HepG2 (cell line): ENCODE data around the gene CYP2U1. TPM values are rescaled to one million over a fixed set of nuclear protein-coding genes. Genes with fewer than 3 reads are reported as not detected.
A peak's percentile ranks its signal among the peaks of the same experiment; 100 is the strongest.

Source experiments
- ATAC-seq: fragments of 200-7000 bp; cut with Tn5 transposase; 3 replicates; pipeline ENCODE4 v1.9.1; 2020; ENCODE audit warnings: mild to moderate bottlenecking, moderate library complexity
- BruUV-seq: library from RNA; stranded (reverse); fragments of 400-500 nt; replicated peaks from 2 replicates; lab custom pipeline; 2021; lab: Mats Ljungman, UMichigan
- CTCF ChIA-PET: fragments of 300-600 bp; formaldehyde crosslinking; extraction: SDS; loops from one replicate; lab custom pipeline; 2021; ENCODE audit warnings: low total read pairs, inconsistent platforms, low intra/inter-chr PET ratio; lab: Yijun Ruan, JAX
- POLR2A ChIA-PET: fragments of 350-600 bp; sonication (Branson Sonifier 250); formaldehyde crosslinking; loops from one replicate; lab custom pipeline; 2020; ENCODE audit warnings: antibody characterized with exemption, inconsistent platforms; lab: Yijun Ruan, JAX
- DNase-seq: peaks from one replicate; pipeline ENCODE4 v3.0.0-alpha.2; 2015; ENCODE audit warnings: low spot score
- FAIRE-seq: peaks from 3 replicates; lab custom pipeline; 2011; peaks lifted over from hg19 to GRCh38; lab: Jason Lieb, UNC
- H2AFZ ChIP-seq: one replicate; pipeline ENCODE4 v1.6.1; 2011; ENCODE audit warnings: low read length, inconsistent platforms
- H3K27ac ChIP-seq: fragments of 300-600 bp; 3 replicates; pipeline ENCODE4 v1.8.0; 2011; ENCODE audit warnings: mixed run types, mild to moderate bottlenecking, mixed read lengths, low read length, inconsistent platforms; ENCODE audit not compliant: insufficient read depth; ENCODE audit errors: extremely low read length
- H3K27me3 ChIP-seq, 2 experiments: fragments of 200-600 bp in 1 of 2; 2 replicates in 1 of 2; 3 replicates in 1 of 2; pipeline versions ENCODE4 v1.6.0 to v1.8.0; 2011; ENCODE audit warnings: low read length in 2 of 2, mild to moderate bottlenecking in 2 of 2, moderate library complexity in 2 of 2, inconsistent platforms in 1 of 2; ENCODE audit not compliant: insufficient read depth in 2 of 2, control insufficient read depth in 1 of 2
- H3K36me3 ChIP-seq, 2 experiments: fragments of 200-600 bp in 1 of 2; replicated peaks in 1 of 2; 2 replicates in 1 of 2; 3 replicates in 1 of 2; pipeline versions ENCODE4 v1.5.1 to v1.8.0; 2011; ENCODE audit warnings: low read length in 2 of 2, inconsistent platforms in 1 of 2; ENCODE audit not compliant: insufficient read depth in 2 of 2, control insufficient read depth in 1 of 2
- H3K4me1 ChIP-seq: 2 replicates; pipeline ENCODE4 v1.5.1; 2012; ENCODE audit warnings: low read length, inconsistent platforms; ENCODE audit not compliant: insufficient read depth
- H3K4me2 ChIP-seq: 2 replicates; pipeline ENCODE4 v1.6.0; 2011; ENCODE audit warnings: low read depth, low read length, inconsistent platforms
- H3K4me3 ChIP-seq, 3 experiments: fragments of 200-600 bp in 1 of 3; sonication (generic), shearing (Covaris generic) in 1 of 3; replicated peaks in 1 of 3; 2 replicates each; pipeline ENCODE4 v1.5.1; 2011 to 2016; ENCODE audit warnings: low read length in 3 of 3, inconsistent platforms in 2 of 3, low read depth in 2 of 3, mild to moderate bottlenecking in 2 of 3, control low read depth in 1 of 3, mixed read lengths in 1 of 3; ENCODE audit not compliant: insufficient read depth in 1 of 3
- H3K79me2 ChIP-seq: one replicate; pipeline ENCODE4 v1.6.1; 2011; ENCODE audit warnings: low read length, inconsistent platforms; ENCODE audit not compliant: insufficient read depth
- H3K9ac ChIP-seq: 2 replicates; pipeline ENCODE4 v1.6.0; 2011; ENCODE audit warnings: mild to moderate bottlenecking, low read depth, low read length, inconsistent platforms; ENCODE audit not compliant: insufficient read depth
- H3K9me3 ChIP-seq: 2 replicates; pipeline ENCODE4 v1.5.1; 2012; ENCODE audit warnings: mild to moderate bottlenecking, low read length
- H4K20me1 ChIP-seq: 2 replicates; pipeline ENCODE4 v1.6.0; 2011; ENCODE audit warnings: inconsistent platforms, mild to moderate bottlenecking, low read length, moderate library complexity; ENCODE audit not compliant: insufficient read depth
- CCDC6 ChIP-seq: sonication (generic); formaldehyde crosslinking; IDR thresholded peaks from 2 replicates; pipeline ENCODE4 v1.8.1; 2022; ENCODE audit warnings: mild to moderate bottlenecking, missing genetic modification reagents, moderate library complexity
- CEBPB ChIP-seq: IDR thresholded peaks from 2 replicates; pipeline ENCODE4 v1.6.1; 2011; ENCODE audit warnings: low read depth, low read length, improper control_type of control experiment, borderline replicate concordance
- HDAC2 ChIP-seq: sonication (generic); formaldehyde crosslinking; IDR thresholded peaks from 2 replicates; pipeline ENCODE4 v1.4.0; 2020; ENCODE audit warnings: missing genetic modification reagents
- KDM4B ChIP-seq: sonication (generic); formaldehyde crosslinking; IDR thresholded peaks from 2 replicates; pipeline ENCODE4 v1.4.0; 2020; ENCODE audit warnings: missing genetic modification reagents
- MNT ChIP-seq: fragments of 450-650 bp; IDR thresholded peaks from 2 replicates; pipeline ENCODE4 v1.6.1; 2016
- NONO ChIP-seq, 2 experiments: fragments of 450-650 bp in 1 of 2; sonication (generic) in 1 of 2; formaldehyde crosslinking in 1 of 2; IDR thresholded peaks in 1 of 2; conservative IDR thresholded peaks in 1 of 2; 2 replicates each; pipeline versions ENCODE4 v1.6.1 to v1.8.0; 2017 to 2022; ENCODE audit warnings: mild to moderate bottlenecking in 1 of 2, missing genetic modification reagents in 1 of 2, moderate library complexity in 1 of 2
- RAD51 ChIP-seq: fragments of 450-650 bp; IDR thresholded peaks from 2 replicates; pipeline ENCODE4 v1.6.1; 2016; ENCODE audit warnings: borderline replicate concordance
- RCOR2 ChIP-seq: IDR thresholded peaks from 2 replicates; pipeline ENCODE4 v1.6.1; 2016; ENCODE audit warnings: missing biosample characterization, missing genetic modification reagents
- TBX3 ChIP-seq: fragments of 450-650 bp; IDR thresholded peaks from 2 replicates; pipeline ENCODE4 v1.6.1; 2017; ENCODE audit warnings: antibody characterized with exemption, mild to moderate bottlenecking, inconsistent platforms, borderline replicate concordance
- ZNF207 ChIP-seq: fragments of 450-650 bp; IDR thresholded peaks from 2 replicates; pipeline ENCODE4 v1.6.1; 2016; ENCODE audit warnings: antibody characterized with exemption, borderline replicate concordance
- ZNF33A ChIP-seq: sonication (generic); formaldehyde crosslinking; IDR thresholded peaks from 2 replicates; pipeline ENCODE4 v1.5.1; 2020; ENCODE audit warnings: missing genetic modification reagents, mild to moderate bottlenecking, moderate library complexity, borderline replicate concordance
- ZNF558 ChIP-seq: sonication (generic); formaldehyde crosslinking; IDR thresholded peaks from 2 replicates; pipeline ENCODE4 v1.9.0; 2022; ENCODE audit warnings: mild to moderate bottlenecking, missing genetic modification reagents, borderline replicate concordance
- WGBS: methylation state at CpG from one replicate; pipeline ENCODE4 v1.1.6; 2017; ENCODE audit warnings: low lambda C conversion rate; 5-methylcytosine and 5-hydroxymethylcytosine counted together
- in situ Hi-C: cut with HindIII; loops from 2 replicates; pipeline ENCODE4 v1.10.0; 2017; ENCODE audit warnings: low pct_unique_long_range_greater_than_20kb; ENCODE audit not compliant: extremely low pct_ligation_motif_present
- intact Hi-C: fragments of 100-400 bp; cut with micrococcal nuclease; formaldehyde crosslinking; loops from one replicate; pipeline ENCODE4 v1.10.0; 2022; ENCODE audit not compliant: unreplicated experiment
- polyA plus RNA-seq, 8 experiments: library from polyadenylated mRNA; depleted of rRNA in 3 of 8; stranded (reverse) in 7 of 8; unstranded in 1 of 8; fragments of >200 nt; fragmentation: Illumina TruSeq in 4 of 8; extraction: Trizol in 4 of 8; gene quantifications; 2 replicates each; pipeline versions ENCODE4 v1.2.1 to v1.2.3, GENCODE V29; 2011 to 2016; ENCODE audit warnings: low read depth in 4 of 8, missing spikeins in 1 of 8, mixed read lengths in 1 of 8; ENCODE audit not compliant: insufficient read depth in 1 of 8
- total RNA-seq, 5 experiments: library from RNA; depleted of rRNA; stranded (reverse); fragments of >200 nt; fragmentation: Illumina TruSeq; extraction: Trizol; gene quantifications; 2 replicates each; pipeline ENCODE4 v1.2.3, GENCODE V29; 2016; ENCODE audit warnings: low read depth in 1 of 5
- TF ChIP-seq, protein P1 (sequence below): sonication (generic); formaldehyde crosslinking; IDR thresholded peaks from 2 replicates; pipeline ENCODE4 v1.4.0; 2020; ENCODE audit warnings: mild to moderate bottlenecking, missing genetic modification reagents
- TF ChIP-seq, protein P2 (sequence below): IDR thresholded peaks from 2 replicates; pipeline ENCODE4 v1.6.1; 2016; ENCODE audit warnings: low read depth
- TF ChIP-seq, protein P3 (sequence below): sonication (generic); formaldehyde crosslinking; IDR thresholded peaks from 2 replicates; pipeline ENCODE4 v1.9.0; 2021; ENCODE audit warnings: missing genetic modification reagents, mild to moderate bottlenecking, borderline replicate concordance

Gene CYP2U1
- total and polyA plus RNA-seq, 2 of the 13 experiments (the other 11 are each of a cell fraction or from before 2014, with no cell fraction given), result 1.4 to 3.4 TPM

DNA sequence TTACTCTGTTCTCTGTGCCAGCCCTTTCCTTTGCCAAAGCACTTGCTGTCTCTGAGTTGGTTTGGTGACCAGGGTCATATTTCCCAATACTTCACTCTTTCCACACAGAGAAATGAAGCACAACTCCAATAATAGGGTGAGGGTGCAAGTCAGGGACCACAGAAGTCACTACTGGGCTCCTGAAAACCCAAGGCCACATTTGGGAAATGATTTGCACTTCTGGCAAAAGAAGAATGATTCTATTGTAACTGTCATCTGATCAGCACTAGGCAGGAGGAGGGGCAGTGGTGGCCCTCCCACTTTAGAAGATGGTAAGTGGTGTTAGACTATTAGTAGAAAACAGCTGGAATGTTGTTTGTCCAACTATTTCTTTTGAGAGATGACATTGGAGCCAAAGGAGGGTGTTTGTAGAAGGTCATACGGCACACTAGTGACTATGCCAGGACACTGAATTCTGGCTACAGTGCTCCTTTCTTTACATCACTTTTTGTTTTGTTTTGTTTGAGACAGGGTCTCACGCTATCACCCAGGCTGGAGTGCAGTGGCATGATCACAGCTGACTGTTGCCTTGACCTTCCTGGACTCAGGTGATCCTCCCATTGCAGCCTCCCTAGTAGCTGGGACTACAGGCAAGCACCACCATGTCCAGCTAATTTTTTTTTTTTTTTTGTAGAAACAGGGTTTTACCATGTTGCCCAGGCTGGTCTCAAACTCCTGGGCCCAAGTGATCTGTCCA lies 47.5 kb downstream of the CYP2U1 start:
- no TSS peak for BruUV-seq
- H3K36me3 ChIP-seq, result no peaks in the 10 kb centered on the region
- no peaks in the 10 kb centered on the region for H3K27me3 ChIP-seq
- FAIRE-seq, result peak; percentile 82
- peak; percentile 88 for DNase-seq
- H3K4me1 ChIP-seq, result peaks cover 19% of the 10 kb centered on the region
- CTCF ChIA-PET, result no interaction called here
- in situ Hi-C loops, result no loop called here
- no peaks in the 10 kb centered on the region for H3K79me2 ChIP-seq
- H3K4me2 ChIP-seq, result peak overlapping the region; percentile 59
- H4K20me1 ChIP-seq, result no peaks in the 10 kb centered on the region
- peaks cover 11% of the 10 kb centered on the region; the same call in 1 of the 2 replicates for H3K9me3 ChIP-seq
- POLR2A ChIA-PET, result interaction anchor here (1.0 to 1.7 kb wide), 2 partner anchors 12 to 13 kb away, joined by 3 to 4 read pairs; no protein-coding TSS in a partner anchor
- WGBS, result 7% methylated on average over 2 of the region's 2 CpGs
- H3K9ac ChIP-seq, result no peak overlapping the region
- ATAC-seq, result peak; percentile 92
- H2AFZ ChIP-seq, result no peak overlapping the region
- H3K27ac ChIP-seq, result peak overlapping the region; percentile 56
- peak overlapping the region in 1 of 3 experiments; percentile 14; a peak in 1 of 6 replicates for H3K4me3 ChIP-seq
- intact Hi-C loops, result no loop called here
- TF ChIP-seq, protein P1, sequence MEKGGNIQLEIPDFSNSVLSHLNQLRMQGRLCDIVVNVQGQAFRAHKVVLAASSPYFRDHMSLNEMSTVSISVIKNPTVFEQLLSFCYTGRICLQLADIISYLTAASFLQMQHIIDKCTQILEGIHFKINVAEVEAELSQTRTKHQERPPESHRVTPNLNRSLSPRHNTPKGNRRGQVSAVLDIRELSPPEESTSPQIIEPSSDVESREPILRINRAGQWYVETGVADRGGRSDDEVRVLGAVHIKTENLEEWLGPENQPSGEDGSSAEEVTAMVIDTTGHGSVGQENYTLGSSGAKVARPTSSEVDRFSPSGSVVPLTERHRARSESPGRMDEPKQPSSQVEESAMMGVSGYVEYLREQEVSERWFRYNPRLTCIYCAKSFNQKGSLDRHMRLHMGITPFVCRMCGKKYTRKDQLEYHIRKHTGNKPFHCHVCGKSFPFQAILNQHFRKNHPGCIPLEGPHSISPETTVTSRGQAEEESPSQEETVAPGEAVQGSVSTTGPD (CRISPR knock-in tag), result peak; percentile 74
- no peak for TF ChIP-seq ZNF33A
- TF ChIP-seq ZNF207, result no peak
- no peak; the same call in 1 of the 2 replicates for TF ChIP-seq RCOR2 (CRISPR knock-in tag)
- TF ChIP-seq, protein P2, sequence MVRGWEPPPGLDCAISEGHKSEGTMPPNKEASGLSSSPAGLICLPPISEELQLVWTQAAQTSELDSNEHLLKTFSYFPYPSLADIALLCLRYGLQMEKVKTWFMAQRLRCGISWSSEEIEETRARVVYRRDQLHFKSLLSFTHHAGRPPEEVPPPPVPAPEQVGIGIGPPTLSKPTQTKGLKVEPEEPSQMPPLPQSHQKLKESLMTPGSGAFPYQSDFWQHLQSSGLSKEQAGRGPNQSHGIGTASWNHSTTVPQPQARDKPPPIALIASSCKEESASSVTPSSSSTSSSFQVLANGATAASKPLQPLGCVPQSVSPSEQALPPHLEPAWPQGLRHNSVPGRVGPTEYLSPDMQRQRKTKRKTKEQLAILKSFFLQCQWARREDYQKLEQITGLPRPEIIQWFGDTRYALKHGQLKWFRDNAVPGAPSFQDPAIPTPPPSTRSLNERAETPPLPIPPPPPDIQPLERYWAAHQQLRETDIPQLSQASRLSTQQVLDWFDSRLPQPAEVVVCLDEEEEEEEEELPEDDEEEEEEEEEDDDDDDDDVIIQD (CRISPR knock-in tag), result no peak
- no peak for TF ChIP-seq KDM4B (CRISPR knock-in tag)
- TF ChIP-seq CCDC6 (CRISPR knock-in tag), result no peak
- TF ChIP-seq TBX3, result peak; percentile 29; the same call in 1 of the 2 replicates
- TF ChIP-seq CEBPB, result peak; percentile 78; the same call in 1 of the 2 replicates
- TF ChIP-seq, protein P3, sequence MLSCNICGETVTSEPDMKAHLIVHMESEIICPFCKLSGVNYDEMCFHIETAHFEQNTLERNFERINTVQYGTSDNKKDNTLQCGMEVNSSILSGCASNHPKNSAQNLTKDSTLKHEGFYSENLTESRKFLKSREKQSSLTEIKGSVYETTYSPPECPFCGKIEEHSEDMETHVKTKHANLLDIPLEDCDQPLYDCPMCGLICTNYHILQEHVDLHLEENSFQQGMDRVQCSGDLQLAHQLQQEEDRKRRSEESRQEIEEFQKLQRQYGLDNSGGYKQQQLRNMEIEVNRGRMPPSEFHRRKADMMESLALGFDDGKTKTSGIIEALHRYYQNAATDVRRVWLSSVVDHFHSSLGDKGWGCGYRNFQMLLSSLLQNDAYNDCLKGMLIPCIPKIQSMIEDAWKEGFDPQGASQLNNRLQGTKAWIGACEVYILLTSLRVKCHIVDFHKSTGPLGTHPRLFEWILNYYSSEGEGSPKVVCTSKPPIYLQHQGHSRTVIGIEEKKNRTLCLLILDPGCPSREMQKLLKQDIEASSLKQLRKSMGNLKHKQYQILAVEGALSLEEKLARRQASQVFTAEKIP, result no peak
- no peak for TF ChIP-seq MNT
- TF ChIP-seq HDAC2 (CRISPR knock-in tag), result no peak
- TF ChIP-seq NONO (IDR thresholded peaks at IDR 0.05), result no peak
- TF ChIP-seq NONO (CRISPR knock-in tag; conservative IDR thresholded peaks at IDR 0.05), result no peak
- no peak for TF ChIP-seq ZNF558 (CRISPR knock-in tag)
- no peak for TF ChIP-seq RAD51
